GM12864 (cell line): Measurements from ENCODE around the gene QRICH1.

Experiments
- DNase-seq: peaks from one replicate; pipeline ENCODE4 v3.0.0-alpha.2; 2011; ENCODE audit warnings: low read depth
- H3K4me3 ChIP-seq: 2 replicates; pipeline ENCODE4 v1.5.1; 2011; ENCODE audit warnings: mild to moderate bottlenecking, low read depth, low read length, control low read depth
- TF ChIP-seq, protein P1 (sequence below): IDR thresholded peaks from 2 replicates; pipeline ENCODE4 v1.5.1; 2011; ENCODE audit warnings: low read depth, mild to moderate bottlenecking, moderate library complexity, low read length, control low read depth, inconsistent platforms; ENCODE audit errors: missing control alignments

The QRICH1 gene

GRCh38 chr3:49120096-49120437, 26.2 kb upstream of the QRICH1 start:
- DNase-seq = no peak
- TF ChIP-seq, protein P1, sequence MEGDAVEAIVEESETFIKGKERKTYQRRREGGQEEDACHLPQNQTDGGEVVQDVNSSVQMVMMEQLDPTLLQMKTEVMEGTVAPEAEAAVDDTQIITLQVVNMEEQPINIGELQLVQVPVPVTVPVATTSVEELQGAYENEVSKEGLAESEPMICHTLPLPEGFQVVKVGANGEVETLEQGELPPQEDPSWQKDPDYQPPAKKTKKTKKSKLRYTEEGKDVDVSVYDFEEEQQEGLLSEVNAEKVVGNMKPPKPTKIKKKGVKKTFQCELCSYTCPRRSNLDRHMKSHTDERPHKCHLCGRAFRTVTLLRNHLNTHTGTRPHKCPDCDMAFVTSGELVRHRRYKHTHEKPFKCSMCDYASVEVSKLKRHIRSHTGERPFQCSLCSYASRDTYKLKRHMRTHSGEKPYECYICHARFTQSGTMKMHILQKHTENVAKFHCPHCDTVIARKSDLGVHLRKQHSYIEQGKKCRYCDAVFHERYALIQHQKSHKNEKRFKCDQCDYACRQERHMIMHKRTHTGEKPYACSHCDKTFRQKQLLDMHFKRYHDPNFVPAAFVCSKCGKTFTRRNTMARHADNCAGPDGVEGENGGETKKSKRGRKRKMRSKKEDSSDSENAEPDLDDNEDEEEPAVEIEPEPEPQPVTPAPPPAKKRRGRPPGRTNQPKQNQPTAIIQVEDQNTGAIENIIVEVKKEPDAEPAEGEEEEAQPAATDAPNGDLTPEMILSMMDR = no peak
- peak overlapping the region; percentile 82 for H3K4me3 ChIP-seq

- DNase-seq = no peak
- TF ChIP-seq, protein P1 = no peak
- peak overlapping the region; percentile 82 for H3K4me3 ChIP-seq
Observed at GRCh38 chr3:49119439-49119838, 25.6 kb upstream of the QRICH1 start.

DNA sequence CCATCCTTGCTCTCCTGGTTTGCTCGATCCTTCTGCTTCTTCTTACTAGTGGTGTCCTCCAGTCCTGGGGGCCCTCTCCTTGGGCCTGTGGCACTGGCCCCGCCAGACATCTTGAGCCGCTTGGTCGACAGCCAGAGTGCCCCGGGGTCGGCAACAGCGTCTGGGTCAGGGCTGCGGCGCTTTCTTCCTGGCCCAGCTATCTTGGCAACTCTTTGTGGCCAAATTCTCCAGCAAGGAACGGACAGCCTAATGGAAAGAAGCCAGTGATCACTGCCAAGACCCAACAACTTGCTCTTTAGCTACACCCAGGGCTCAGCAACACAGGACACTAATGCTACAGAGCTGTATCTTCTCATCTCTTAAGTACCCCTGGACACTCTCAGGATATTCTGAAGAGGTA, 25.2 kb upstream of the QRICH1 start:
- TF ChIP-seq, protein P1 = no peak
- H3K4me3 ChIP-seq = no peak overlapping the region; the same call in 1 of the 2 replicates
- DNase-seq = no peak

GRCh38 chr3:49112262-49112661, 18.4 kb upstream of the QRICH1 start:
- TF ChIP-seq, protein P1 = no peak
- no peak for DNase-seq
- H3K4me3 ChIP-seq = no peak overlapping the region

DNA sequence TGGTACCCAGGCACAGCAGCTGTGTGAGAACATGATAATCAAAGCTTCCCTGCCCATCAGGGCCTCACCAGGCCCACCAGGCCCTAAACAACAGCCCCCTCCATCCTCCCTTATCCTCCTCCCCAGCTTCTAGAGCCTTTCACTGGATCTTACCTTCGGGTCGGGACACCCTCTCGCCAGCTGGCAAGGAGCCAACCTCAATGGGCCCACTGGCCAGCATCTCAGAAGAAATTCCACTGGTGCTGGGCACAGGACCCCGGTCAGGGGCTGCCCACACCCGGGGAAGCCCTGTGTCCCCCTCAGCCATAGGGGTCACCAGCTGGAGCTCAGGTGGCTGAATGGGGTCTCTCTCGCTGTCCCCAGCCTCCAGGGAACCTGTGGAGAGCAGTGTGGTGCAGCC, 17.5 kb upstream of the QRICH1 start:
- TF ChIP-seq, protein P1 = no peak
- DNase-seq = no peak
- H3K4me3 ChIP-seq = no peak overlapping the region

GRCh38 chr3:49110780-49111179, 16.9 kb upstream of the QRICH1 start:
- TF ChIP-seq, protein P1 = no peak
- DNase-seq = no peak
- no peak overlapping the region for H3K4me3 ChIP-seq

GRCh38 chr3:49108346-49108745, 14.5 kb upstream of the QRICH1 start:
- TF ChIP-seq, protein P1 = no peak
- H3K4me3 ChIP-seq = no peak overlapping the region
- DNase-seq = no peak
